ENCODE results near the gene ATP1B2.

Gene ATP1B2

GRCh38 chr17:7702776-7703175 is 52.0 kb downstream of the ATP1B2 start:
- no peak for TF ChIP-seq CTCF (IDR thresholded peaks at IDR 0.05; ENCODE audit: low read depth, low read length, missing control alignments)
- in situ Hi-C loops (cut with HindIII; ENCODE audit: low sequenced_read_pairs), result no loop called here
- no peak overlapping the region for H3K4me3 ChIP-seq (ENCODE audit: low read depth, low read length)
- no peak for DNase-seq (ENCODE audit: low read depth)

- peak overlapping the region; percentile 56 for H3K4me3 ChIP-seq (ENCODE audit: low read depth, low read length)
- no peak for TF ChIP-seq CTCF (IDR thresholded peaks at IDR 0.05; ENCODE audit: low read depth, low read length, missing control alignments)
- DNase-seq (ENCODE audit: low read depth), result no peak
- in situ Hi-C loops (cut with HindIII; ENCODE audit: low sequenced_read_pairs), result no loop called here
Measured at GRCh38 chr17:7703584-7704479, 53.1 kb downstream of the ATP1B2 start.

GRCh38 chr17:7704601-7705268 is 54.0 kb downstream of the ATP1B2 start, which contains the start of gene EFNB3:
TSS of gene EFNB3 (plus strand) at chr17:7705202. CDS start at chr17:7705599, 397 bp downstream.
- H3K4me3 ChIP-seq (ENCODE audit: low read depth, low read length), result peak within 1 kb of the TSS; percentile 56
- no peak for DNase-seq (ENCODE audit: low read depth)
- in situ Hi-C loops (cut with HindIII; ENCODE audit: low sequenced_read_pairs), result no loop called here
- no peak for TF ChIP-seq CTCF (IDR thresholded peaks at IDR 0.05; ENCODE audit: low read depth, low read length, missing control alignments)

GRCh38 chr17:7705269-7706255 is 54.8 kb downstream of the ATP1B2 start:
- no peak for DNase-seq (ENCODE audit: low read depth)
- peak overlapping the region; percentile 56 for H3K4me3 ChIP-seq (ENCODE audit: low read depth, low read length)
- no peak for TF ChIP-seq CTCF (IDR thresholded peaks at IDR 0.05; ENCODE audit: low read depth, low read length, missing control alignments)
- in situ Hi-C loops (cut with HindIII; ENCODE audit: low sequenced_read_pairs), result no loop called here

- in situ Hi-C loops (cut with HindIII; ENCODE audit: low sequenced_read_pairs), result no loop called here
- no peak overlapping the region for H3K4me3 ChIP-seq (ENCODE audit: low read depth, low read length)
- no peak for TF ChIP-seq CTCF (IDR thresholded peaks at IDR 0.05; ENCODE audit: low read depth, low read length, missing control alignments)
- no peak for DNase-seq (ENCODE audit: low read depth)
Measured at GRCh38 chr17:7706631-7707354, 56.1 kb downstream of the ATP1B2 start.
